Measurements from ENCODE around the gene DYSF.

The DYSF gene

GRCh38 chr2:71530641-71531332 is 77.4 kb downstream of the DYSF start:
- DNase-seq (ENCODE audit: low read depth), result peak; percentile 59

DNA sequence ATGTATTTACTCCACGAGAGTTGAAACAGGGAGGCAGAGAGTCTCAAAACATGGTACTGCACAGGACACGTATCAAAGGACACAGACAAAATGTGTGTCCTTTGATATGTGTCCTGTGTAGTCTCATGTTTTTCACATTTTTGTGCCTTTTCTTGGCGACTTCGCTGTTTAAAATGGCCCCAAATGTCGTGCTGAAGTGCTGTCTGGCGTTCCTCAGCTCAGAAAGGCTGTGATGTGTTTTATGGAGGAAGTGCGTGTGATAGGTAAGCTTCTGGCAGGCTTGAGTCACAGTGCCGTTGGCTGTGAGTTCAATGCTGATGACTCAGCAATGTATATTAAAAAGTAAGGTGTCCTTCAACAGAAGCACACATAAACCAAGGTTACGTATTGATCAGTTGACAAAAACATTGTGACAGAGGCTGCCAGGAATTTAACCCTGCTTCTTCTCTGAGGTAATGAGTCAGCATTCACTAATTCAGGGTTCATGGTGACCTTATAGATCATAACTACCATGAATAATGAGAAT is 78.2 kb downstream of the DYSF start:
- peak; percentile 26 for DNase-seq (ENCODE audit: low read depth)

DNA sequence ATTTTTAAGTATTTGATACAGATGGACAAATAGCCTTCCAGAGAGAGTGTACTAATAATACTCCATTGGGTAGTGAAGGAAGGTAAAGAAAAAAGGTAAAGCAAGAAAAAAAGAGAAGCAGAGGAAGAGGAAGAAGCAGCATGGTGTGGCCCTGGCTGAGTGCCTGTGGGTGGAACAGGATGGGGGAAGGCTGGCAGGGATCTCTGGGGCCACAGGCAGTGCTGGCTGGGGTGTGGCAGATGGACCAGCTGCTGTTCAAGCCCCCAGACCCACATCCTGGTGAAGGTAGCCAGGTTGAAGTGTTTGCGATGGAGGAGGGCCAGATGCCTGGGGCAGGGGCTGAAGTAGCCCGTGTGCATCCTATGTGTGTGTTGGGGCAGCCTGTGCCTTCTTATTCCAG is 79.0 kb downstream of the DYSF start:
- DNase-seq (ENCODE audit: low read depth), result no peak

GRCh38 chr2:71534201-71534600 is 80.8 kb downstream of the DYSF start:
- no peak for DNase-seq (ENCODE audit: low read depth)

DNA sequence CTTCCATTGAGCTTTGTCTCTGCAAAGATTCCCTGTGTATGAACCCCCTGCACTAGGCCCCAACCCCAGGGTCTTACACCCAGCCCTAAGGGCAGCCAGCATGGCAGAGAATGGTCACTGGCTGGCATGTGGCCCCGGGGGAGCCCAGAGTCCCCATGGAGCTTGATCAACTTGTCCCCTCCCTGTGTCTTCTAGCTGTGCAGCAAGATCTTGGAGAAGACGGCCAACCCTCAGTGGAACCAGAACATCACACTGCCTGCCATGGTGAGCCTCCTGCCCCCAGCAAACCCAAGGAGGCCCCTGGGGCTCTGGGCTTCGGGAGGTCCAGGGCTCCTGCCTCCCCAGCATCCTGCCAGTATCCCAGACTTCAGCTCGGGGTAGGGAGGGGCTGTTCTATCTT is 81.5 kb downstream of the DYSF start:
- no peak for DNase-seq (ENCODE audit: low read depth)

DNA sequence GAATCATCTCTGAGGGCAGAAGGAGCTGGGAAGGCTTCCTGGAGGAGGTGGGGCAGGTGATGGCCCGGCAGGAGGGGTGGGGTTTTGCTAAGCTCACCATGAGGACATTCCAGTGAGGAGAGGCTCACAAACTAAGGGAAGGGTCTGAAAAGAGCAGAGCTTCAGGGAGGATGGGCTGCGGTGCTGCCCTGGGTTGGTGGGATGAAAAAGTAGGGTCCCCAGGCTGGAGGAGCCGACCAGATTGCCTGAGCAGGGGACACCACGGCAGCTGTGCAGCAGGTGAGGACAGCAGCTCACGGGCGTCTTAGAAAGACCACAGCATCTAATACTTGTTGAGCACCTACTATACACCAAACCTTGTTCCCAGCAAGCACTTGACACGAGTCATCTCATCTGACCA is 82.2 kb downstream of the DYSF start:
- no peak for DNase-seq (ENCODE audit: low read depth)

GRCh38 chr2:71536226-71536671 is 82.9 kb downstream of the DYSF start:
- DNase-seq (ENCODE audit: low read depth), result no peak

GRCh38 chr2:71538241-71538640 is 84.9 kb downstream of the DYSF start:
- DNase-seq (ENCODE audit: low read depth), result no peak

GRCh38 chr2:71538656-71539265 is 85.4 kb downstream of the DYSF start:
- DNase-seq (ENCODE audit: low read depth), result peak; percentile 16

GRCh38 chr2:71540818-71541217 is 87.5 kb downstream of the DYSF start:
- peak; percentile 39 for DNase-seq (ENCODE audit: low read depth)

- no peak for DNase-seq (ENCODE audit: low read depth)
Measured at GRCh38 chr2:71544919-71545571, 91.7 kb downstream of the DYSF start.

GRCh38 chr2:71545572-71546274 is 92.4 kb downstream of the DYSF start:
- peak; percentile 54 for DNase-seq (ENCODE audit: low read depth)

DNA sequence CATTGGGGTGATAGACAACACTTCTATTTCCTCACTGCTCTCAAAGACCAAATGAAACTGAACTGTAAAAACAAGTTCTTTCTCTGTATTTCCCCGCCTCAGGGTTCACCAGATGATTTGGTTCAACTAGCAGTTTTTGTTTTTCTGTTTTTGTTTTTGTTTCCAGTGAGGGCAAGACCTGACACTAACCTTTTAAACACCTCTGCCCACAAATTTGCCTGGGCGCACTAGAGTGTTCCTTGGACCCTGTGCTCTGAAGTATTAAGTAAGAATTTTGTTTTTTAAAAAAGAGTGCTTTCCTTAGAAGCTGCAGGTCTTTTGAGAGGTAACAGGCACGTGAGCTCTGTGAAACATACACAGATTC is 92.9 kb downstream of the DYSF start:
- no peak for DNase-seq (ENCODE audit: low read depth)

DNA sequence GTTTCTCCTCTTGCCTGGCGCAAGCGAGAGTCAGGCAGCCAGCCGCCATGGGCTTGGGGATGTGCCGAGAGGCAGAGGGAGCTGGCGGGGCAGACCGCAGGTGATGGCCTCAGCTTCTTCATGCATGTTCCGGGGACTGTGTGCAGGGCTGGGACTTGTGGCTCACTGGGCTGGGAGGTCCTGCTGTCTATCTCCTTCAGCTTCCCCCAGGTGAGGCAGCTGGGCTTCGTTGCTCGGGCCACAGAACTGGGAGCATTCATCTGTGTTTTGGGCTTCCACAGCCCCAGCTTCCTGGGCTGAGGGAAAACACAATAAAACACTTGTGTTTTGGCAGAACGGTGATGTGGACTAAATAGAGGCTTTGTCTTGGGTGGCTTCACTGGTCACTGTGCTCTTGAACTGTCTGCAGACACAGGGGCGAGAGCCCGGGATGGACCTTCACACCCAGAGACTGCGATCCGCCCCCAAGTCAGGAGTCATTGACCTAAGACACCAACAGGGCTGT is 93.5 kb downstream of the DYSF start:
- no peak for DNase-seq (ENCODE audit: low read depth)

DNA sequence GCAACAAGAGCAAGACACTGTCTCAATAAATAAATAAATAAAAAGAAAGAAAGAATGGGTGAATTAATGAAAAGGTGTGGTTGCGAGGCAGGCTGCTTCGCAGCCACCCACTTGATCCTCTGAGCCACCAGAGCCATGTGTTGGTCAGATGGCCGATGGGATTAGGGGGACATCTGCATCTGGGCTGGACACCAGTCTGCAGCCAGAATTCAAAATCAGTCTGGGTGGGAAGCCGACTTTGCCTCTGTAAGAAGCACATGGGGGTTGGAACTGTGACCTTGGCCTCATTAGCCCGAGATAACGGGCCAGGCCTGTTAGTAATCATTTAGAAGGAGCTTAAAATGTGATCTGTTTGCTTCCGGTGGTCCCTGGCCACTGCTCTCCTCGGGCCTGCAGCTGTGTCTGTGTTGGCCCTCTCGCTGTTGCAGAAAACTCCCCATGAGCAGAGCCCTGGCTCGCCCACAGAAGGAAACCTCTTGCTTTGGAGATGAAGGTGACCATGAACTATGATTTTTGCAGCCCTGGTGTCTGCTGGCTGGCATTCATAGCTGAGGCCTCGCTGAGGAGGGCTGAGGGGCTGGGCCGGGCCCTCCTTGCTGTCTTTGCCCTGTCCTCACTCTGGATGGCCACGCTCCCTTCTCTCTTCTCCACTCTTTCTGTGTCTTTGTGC is 94.4 kb downstream of the DYSF start:
- DNase-seq (ENCODE audit: low read depth), result no peak

DNA sequence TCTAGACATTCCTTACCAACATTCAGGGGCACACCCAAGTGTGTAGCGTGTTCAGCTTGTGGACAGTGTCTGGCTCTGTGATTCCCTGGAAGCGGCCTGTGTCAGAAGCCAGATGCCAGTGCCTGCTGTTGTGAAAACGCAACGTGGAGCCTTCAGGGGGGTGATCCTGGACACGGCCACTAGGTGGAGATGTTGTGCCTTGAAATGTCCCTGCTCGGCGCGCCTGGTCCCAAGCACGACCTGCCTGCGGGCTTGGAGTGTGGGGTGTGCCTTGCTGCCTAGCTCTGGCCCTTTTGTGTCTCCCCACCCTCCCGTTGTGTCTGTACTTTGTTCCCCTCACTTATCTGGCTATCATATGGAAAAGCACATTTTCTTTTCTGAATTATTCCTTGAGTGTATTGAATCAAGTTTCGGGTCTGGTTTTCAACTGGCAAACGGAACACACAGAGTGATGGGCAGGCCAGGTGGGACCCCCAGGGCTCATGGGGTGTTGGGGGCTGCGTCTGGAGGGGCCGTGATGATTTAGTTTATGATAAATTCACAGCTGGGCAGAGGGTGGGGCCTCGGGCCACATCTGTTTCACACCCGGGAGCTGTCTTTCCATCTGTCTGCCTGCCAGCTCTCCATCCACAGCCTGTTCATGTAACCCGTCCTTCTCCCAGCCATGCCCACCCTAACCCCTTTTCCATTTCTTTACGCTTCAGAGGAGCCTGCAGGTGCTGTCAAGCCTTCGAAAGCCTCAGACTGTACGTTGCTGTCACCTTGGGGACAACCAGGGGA is 95.5 kb downstream of the DYSF start:
- peak; percentile 33 for DNase-seq (ENCODE audit: low read depth)

GRCh38 chr2:71550801-71551630 is 97.7 kb downstream of the DYSF start:
- DNase-seq (ENCODE audit: low read depth), result no peak

GRCh38 chr2:71551631-71551915 is 98.2 kb downstream of the DYSF start:
- no peak for DNase-seq (ENCODE audit: low read depth)

DNA sequence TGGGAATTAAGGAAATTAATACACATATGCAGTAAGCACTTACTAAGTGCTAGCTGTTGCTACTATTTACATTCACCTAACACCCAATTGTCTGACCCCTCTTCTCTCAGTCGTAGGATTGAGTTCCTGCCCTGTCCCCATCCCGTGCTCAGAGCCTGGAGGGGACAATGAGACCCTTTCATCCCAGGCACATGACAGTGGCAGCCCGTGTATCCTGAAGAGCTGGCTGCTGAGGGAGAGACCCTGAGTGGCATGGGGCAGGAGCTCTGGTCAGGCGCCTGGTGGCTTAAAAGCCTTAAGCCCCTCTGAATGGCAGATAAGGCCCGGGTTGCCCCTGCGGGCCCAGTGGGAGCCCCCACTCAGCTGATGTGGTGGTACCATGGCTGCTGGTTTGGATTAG is 99.0 kb downstream of the DYSF start:
- no peak for DNase-seq (ENCODE audit: low read depth)

DNA sequence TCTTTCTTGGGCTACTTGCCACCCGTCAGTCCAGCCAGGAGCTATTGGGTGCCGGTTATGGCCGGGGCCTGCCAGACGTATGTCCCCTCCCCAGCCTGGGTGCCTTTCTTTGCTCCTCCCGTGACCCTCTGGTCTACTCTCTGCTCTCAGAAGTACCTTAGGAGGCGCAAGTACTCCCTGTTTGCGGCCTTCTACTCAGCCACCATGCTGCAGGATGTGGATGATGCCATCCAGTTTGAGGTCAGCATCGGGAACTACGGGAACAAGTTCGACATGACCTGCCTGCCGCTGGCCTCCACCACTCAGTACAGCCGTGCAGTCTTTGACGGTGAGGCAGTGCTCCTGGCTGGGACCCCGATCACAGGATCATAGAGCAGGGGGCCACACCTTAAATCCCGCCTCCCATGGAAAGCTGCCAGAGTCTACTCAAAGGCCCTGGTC is 99.5 kb downstream of the DYSF start:
- no peak for DNase-seq (ENCODE audit: low read depth)
